ENCODE data around the gene TC2N. TPM values are rescaled to one million over a fixed set of nuclear protein-coding genes. Genes with fewer than 3 reads are reported as not detected.

TC2N gene
- polyA plus RNA-seq, 1 donor from 2014 or later: 2.1 TPM

DNA sequence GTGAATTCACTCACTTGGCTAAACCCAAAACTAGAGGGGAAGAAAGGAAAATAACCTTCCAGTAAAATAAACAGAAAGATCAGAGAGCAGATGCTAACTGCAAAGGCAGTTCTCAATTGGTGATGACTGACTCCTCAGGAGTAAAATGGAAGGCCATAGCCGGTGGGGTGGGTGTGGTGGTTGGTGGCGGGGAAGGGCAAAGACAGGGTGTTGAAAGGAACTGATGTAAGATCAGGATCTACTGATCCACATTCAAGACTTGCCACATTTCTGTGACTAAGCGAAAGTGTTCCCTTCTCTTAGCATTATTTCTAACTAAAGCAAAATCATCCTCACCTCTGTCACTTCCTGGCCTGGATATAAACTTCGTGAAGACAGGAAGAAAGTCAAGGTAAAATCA, 26.3 kb upstream of the TC2N start:
- Histone ChIP-seq H4K20me1 (ENCODE audit: insufficient read depth) (no peaks in the 10 kb centered on the region), H3K9me2 (ENCODE audit: insufficient read depth, low read length) (no peaks in the 10 kb centered on the region), H3K27me3 (ENCODE audit: insufficient read depth, low read depth, low read length) (no peaks in the 10 kb centered on the region), H3K4me2 (ENCODE audit: low read length) (no peak overlapping the region), H3K9ac (ENCODE audit: low read length) (no peak overlapping the region), H3F3A (ENCODE audit: insufficient read depth, low read length, poor library complexity, severe bottlenecking) (no peaks in the 10 kb centered on the region), H2AFZ (ENCODE audit: low read depth, low read length) (no peak overlapping the region), H3K36me3 (ENCODE audit: insufficient read depth, low read length) (no peaks in the 10 kb centered on the region), H3K79me2 (replicated peaks; ENCODE audit: insufficient read depth, low read length) (no peaks in the 10 kb centered on the region), H3K4me3 (ENCODE audit: low read length) (no peak overlapping the region), H3K9me3 (ENCODE audit: low read length) (no peaks in the 10 kb centered on the region), H3K27ac (ENCODE audit: low read length) (no peak overlapping the region)
- TF ChIP-seq EZH2 (IDR thresholded peaks at IDR 0.05; ENCODE audit: borderline replicate concordance, insufficient read depth, low read length, poor library complexity, severe bottlenecking) (no peak), SMC3 (conservative IDR thresholded peaks at IDR 0.05; ENCODE audit: poor library complexity) (no peak), MXI1 (conservative IDR thresholded peaks at IDR 0.05; ENCODE audit: poor library complexity, severe bottlenecking) (no peak), TAF1 (IDR thresholded peaks at IDR 0.05; ENCODE audit: low read depth) (no peak), POLR2AphosphoS5 (IDR thresholded peaks at IDR 0.05) (no peak), EP300 (conservative IDR thresholded peaks at IDR 0.05; ENCODE audit: poor library complexity, severe bottlenecking) (no peak), RAD21 (conservative IDR thresholded peaks at IDR 0.05) (no peak)
- TF ChIP-seq, protein P1, sequence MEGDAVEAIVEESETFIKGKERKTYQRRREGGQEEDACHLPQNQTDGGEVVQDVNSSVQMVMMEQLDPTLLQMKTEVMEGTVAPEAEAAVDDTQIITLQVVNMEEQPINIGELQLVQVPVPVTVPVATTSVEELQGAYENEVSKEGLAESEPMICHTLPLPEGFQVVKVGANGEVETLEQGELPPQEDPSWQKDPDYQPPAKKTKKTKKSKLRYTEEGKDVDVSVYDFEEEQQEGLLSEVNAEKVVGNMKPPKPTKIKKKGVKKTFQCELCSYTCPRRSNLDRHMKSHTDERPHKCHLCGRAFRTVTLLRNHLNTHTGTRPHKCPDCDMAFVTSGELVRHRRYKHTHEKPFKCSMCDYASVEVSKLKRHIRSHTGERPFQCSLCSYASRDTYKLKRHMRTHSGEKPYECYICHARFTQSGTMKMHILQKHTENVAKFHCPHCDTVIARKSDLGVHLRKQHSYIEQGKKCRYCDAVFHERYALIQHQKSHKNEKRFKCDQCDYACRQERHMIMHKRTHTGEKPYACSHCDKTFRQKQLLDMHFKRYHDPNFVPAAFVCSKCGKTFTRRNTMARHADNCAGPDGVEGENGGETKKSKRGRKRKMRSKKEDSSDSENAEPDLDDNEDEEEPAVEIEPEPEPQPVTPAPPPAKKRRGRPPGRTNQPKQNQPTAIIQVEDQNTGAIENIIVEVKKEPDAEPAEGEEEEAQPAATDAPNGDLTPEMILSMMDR (IDR thresholded peaks at IDR 0.05; ENCODE audit: poor library complexity, severe bottlenecking): no peak
- TF ChIP-seq, protein P2, sequence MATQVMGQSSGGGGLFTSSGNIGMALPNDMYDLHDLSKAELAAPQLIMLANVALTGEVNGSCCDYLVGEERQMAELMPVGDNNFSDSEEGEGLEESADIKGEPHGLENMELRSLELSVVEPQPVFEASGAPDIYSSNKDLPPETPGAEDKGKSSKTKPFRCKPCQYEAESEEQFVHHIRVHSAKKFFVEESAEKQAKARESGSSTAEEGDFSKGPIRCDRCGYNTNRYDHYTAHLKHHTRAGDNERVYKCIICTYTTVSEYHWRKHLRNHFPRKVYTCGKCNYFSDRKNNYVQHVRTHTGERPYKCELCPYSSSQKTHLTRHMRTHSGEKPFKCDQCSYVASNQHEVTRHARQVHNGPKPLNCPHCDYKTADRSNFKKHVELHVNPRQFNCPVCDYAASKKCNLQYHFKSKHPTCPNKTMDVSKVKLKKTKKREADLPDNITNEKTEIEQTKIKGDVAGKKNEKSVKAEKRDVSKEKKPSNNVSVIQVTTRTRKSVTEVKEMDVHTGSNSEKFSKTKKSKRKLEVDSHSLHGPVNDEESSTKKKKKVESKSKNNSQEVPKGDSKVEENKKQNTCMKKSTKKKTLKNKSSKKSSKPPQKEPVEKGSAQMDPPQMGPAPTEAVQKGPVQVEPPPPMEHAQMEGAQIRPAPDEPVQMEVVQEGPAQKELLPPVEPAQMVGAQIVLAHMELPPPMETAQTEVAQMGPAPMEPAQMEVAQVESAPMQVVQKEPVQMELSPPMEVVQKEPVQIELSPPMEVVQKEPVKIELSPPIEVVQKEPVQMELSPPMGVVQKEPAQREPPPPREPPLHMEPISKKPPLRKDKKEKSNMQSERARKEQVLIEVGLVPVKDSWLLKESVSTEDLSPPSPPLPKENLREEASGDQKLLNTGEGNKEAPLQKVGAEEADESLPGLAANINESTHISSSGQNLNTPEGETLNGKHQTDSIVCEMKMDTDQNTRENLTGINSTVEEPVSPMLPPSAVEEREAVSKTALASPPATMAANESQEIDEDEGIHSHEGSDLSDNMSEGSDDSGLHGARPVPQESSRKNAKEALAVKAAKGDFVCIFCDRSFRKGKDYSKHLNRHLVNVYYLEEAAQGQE (IDR thresholded peaks at IDR 0.05; ENCODE audit: borderline replicate concordance): no peak

DNA sequence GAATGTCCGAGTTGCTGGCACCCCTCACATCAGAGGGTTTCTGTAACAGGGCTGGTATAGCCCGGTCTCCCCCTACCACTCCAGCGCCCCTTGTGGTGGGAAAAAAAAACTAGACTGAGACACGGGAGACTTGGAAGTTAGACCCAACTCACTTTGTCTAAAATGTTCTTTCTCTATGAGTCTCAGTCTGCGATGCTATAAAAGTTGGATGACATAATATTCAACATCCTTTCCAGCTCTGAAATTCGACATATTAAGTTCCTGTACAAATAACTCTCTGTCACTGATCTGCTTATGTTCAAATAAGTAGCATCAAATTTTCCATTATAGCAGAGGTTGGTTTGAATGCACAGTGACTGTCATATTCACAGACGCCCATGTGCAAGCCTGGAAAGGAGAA, 25.7 kb upstream of the TC2N start:
- Histone ChIP-seq H3K9ac (ENCODE audit: low read length) (no peak overlapping the region), H3K79me2 (replicated peaks; ENCODE audit: insufficient read depth, low read length) (no peaks in the 10 kb centered on the region), H3K36me3 (ENCODE audit: insufficient read depth, low read length) (no peaks in the 10 kb centered on the region), H3F3A (ENCODE audit: insufficient read depth, low read length, poor library complexity, severe bottlenecking) (no peaks in the 10 kb centered on the region), H2AFZ (ENCODE audit: low read depth, low read length) (no peak overlapping the region), H4K20me1 (ENCODE audit: insufficient read depth) (no peaks in the 10 kb centered on the region), H3K9me3 (ENCODE audit: low read length) (no peaks in the 10 kb centered on the region), H3K9me2 (ENCODE audit: insufficient read depth, low read length) (no peaks in the 10 kb centered on the region), H3K4me2 (ENCODE audit: low read length) (no peak overlapping the region), H3K4me3 (ENCODE audit: low read length) (no peak overlapping the region), H3K27me3 (ENCODE audit: insufficient read depth, low read depth, low read length) (no peaks in the 10 kb centered on the region), H3K27ac (ENCODE audit: low read length) (no peak overlapping the region)
- TF ChIP-seq MXI1 (conservative IDR thresholded peaks at IDR 0.05; ENCODE audit: poor library complexity, severe bottlenecking): no peak
- TF ChIP-seq, protein P1 (IDR thresholded peaks at IDR 0.05; ENCODE audit: poor library complexity, severe bottlenecking): peak; percentile 26

Data from neural cell (in vitro differentiated cells).